Right kidney (tissue), 9 donors: Measurements from ENCODE around the gene KCMF1.
"Not testable (repeated sequence)": the region's sequence is repeated elsewhere in the genome, so short reads cannot be mapped to it uniquely, and the experiment has no call there.

Experiments used
- DNase-seq: peaks from one replicate; pipeline ENCODE4 v3.0.0-alpha.2; 2016
- long read RNA-seq, 8 donors: transcript quantifications; one replicate each; lab custom pipeline, GENCODE V29; 2026

Gene KCMF1
- long read RNA-seq, donor 1, full-length matches to known transcripts, result 10 of 10 reads
- long read RNA-seq, donor 1, partial matches to known transcripts, result 0 of 10 reads
- long read RNA-seq, donor 1, other reads (novel, unspliced or antisense), result 0 of 10 reads
- long read RNA-seq, donor 2, full-length matches to known transcripts, result 5 of 5 reads
- long read RNA-seq, donor 2, partial matches to known transcripts, result 0 of 5 reads
- long read RNA-seq, donor 2, other reads (novel, unspliced or antisense), result 0 of 5 reads
- long read RNA-seq, donor 3, full-length matches to known transcripts, result 5 of 26 reads
- long read RNA-seq, donor 3, partial matches to known transcripts, result 21 of 26 reads
- long read RNA-seq, donor 3, other reads (novel, unspliced or antisense), result 0 of 26 reads
- long read RNA-seq, donor 4, full-length matches to known transcripts, result 5 of 14 reads
- long read RNA-seq, donor 4, partial matches to known transcripts, result 9 of 14 reads
- long read RNA-seq, donor 4, other reads (novel, unspliced or antisense), result 0 of 14 reads
- long read RNA-seq, donor 5, full-length matches to known transcripts, result 13 of 20 reads
- long read RNA-seq, donor 5, partial matches to known transcripts, result 7 of 20 reads
- long read RNA-seq, donor 5, other reads (novel, unspliced or antisense), result 0 of 20 reads
- long read RNA-seq, donor 6, full-length matches to known transcripts, result 10 of 28 reads
- long read RNA-seq, donor 6, partial matches to known transcripts, result 18 of 28 reads
- long read RNA-seq, donor 6, other reads (novel, unspliced or antisense), result 0 of 28 reads
- long read RNA-seq, donor 7, full-length matches to known transcripts, result 13 of 35 reads
- long read RNA-seq, donor 7, partial matches to known transcripts, result 22 of 35 reads
- long read RNA-seq, donor 7, other reads (novel, unspliced or antisense), result 0 of 35 reads
- long read RNA-seq, donor 8, full-length matches to known transcripts, result 12 of 12 reads
- long read RNA-seq, donor 8, partial matches to known transcripts, result 0 of 12 reads
- long read RNA-seq, donor 8, other reads (novel, unspliced or antisense), result 0 of 12 reads

- DNase-seq, result peak; percentile 46
These were observed at the start of gene KCMF1 for GRCh38 chr2:84970868-84971509. Gene KCMF1 (plus strand): TSS chr2:84971161. CDS start chr2:84971452, 291 bp downstream.

GRCh38 chr2:84923009-84923408, 48.0 kb upstream of the KCMF1 start:
- no peak for DNase-seq

- DNase-seq, result no peak
These were observed 46.5 kb upstream of the KCMF1 start for GRCh38 chr2:84924173-84925106.

GRCh38 chr2:84925336-84925723, 45.6 kb upstream of the KCMF1 start:
- no peak for DNase-seq

- DNase-seq, result peak; percentile 89
These were observed 45.1 kb upstream of the KCMF1 start for GRCh38 chr2:84925724-84926376.

GRCh38 chr2:84927275-84927627, 43.7 kb upstream of the KCMF1 start:
- DNase-seq, result no peak

- no peak for DNase-seq
These were observed 39.6 kb upstream of the KCMF1 start for GRCh38 chr2:84931384-84931821.

- no peak for DNase-seq
These were observed 32.6 kb upstream of the KCMF1 start for GRCh38 chr2:84938194-84938879.

- DNase-seq, result no peak
These were observed 31.4 kb upstream of the KCMF1 start for GRCh38 chr2:84939426-84940087.

GRCh38 chr2:84940088-84940470, 30.9 kb upstream of the KCMF1 start:
- no peak for DNase-seq

GRCh38 chr2:84940831-84941412, 30.0 kb upstream of the KCMF1 start:
- no peak for DNase-seq

GRCh38 chr2:84942166-84942565, 28.8 kb upstream of the KCMF1 start:
- no peak for DNase-seq

- DNase-seq, result no peak
These were observed 28.0 kb upstream of the KCMF1 start for GRCh38 chr2:84942964-84943421.

- DNase-seq, result no peak
These were observed 26.6 kb upstream of the KCMF1 start for GRCh38 chr2:84944295-84944909.

GRCh38 chr2:84945838-84946203, 25.1 kb upstream of the KCMF1 start:
- DNase-seq, result not testable (repeated sequence)

- no peak for DNase-seq
These were observed 24.6 kb upstream of the KCMF1 start for GRCh38 chr2:84946204-84947009.

- no peak for DNase-seq
These were observed 23.9 kb upstream of the KCMF1 start for GRCh38 chr2:84947010-84947593.
